Activated B cell treated with CpG ODN at 0.5 μM for 24 hours (primary cell): ENCODE measurements around the gene SMURF2. TPM values are rescaled to one million over a fixed set of nuclear protein-coding genes. Genes with fewer than 3 reads are reported as not detected.
"Not testable (repeated sequence)": the region's sequence is repeated elsewhere in the genome, so short reads cannot be mapped to it uniquely, and the experiment has no call there.

Experiments
- ATAC-seq: fragments of 200-7000 bp; cut with Tn5 transposase; one replicate; pipeline ENCODE4 v1.10.0; 2021; ENCODE audit warnings: low read depth, mild to moderate bottlenecking, moderate library complexity
- CTCF ChIA-PET: fragments of 350-600 bp; sonication (Branson Sonifier 250); formaldehyde crosslinking; loops from one replicate; lab custom pipeline; 2021; ENCODE audit warnings: antibody characterized with exemption; lab: Charles Lee
- POLR2A ChIA-PET: fragments of 350-600 bp; sonication (Branson Sonifier 250); formaldehyde crosslinking; loops from one replicate; lab custom pipeline; 2021; ENCODE audit warnings: antibody characterized with exemption; lab: Charles Lee
- DNase-seq: peaks from one replicate; pipeline ENCODE4 v3.0.0; 2022
- H3K27ac Mint-ChIP-seq: one replicate; pipeline ENCODE4 v1.8.0; 2020; ENCODE audit warnings: mixed read lengths
- H3K27me3 Mint-ChIP-seq: one replicate; pipeline ENCODE4 v1.8.0; 2021; ENCODE audit warnings: mixed read lengths
- H3K36me3 Mint-ChIP-seq: one replicate; pipeline ENCODE4 v1.8.0; 2021; ENCODE audit warnings: low read depth, mixed read lengths
- H3K4me1 Mint-ChIP-seq: one replicate; pipeline ENCODE4 v1.8.0; 2021; ENCODE audit warnings: mixed read lengths
- H3K4me3 Mint-ChIP-seq: one replicate; pipeline ENCODE4 v1.8.0; 2020; ENCODE audit warnings: mild to moderate bottlenecking, mixed read lengths
- H3K9me3 Mint-ChIP-seq: one replicate; pipeline ENCODE4 v1.8.0; 2020; ENCODE audit warnings: mixed read lengths
- intact Hi-C: fragments of 100-400 bp; cut with micrococcal nuclease; formaldehyde crosslinking; loops from one replicate; pipeline ENCODE4 v1.15.1; 2024
- total RNA-seq: library from RNA; stranded (reverse); gene quantifications from 2 replicates; pipeline ENCODE4 v1.2.3, GENCODE V29; 2022
- TF ChIP-seq, protein P1 (sequence below): fragments of 200-600 bp; IDR thresholded peaks from one replicate; pipeline ENCODE4 v1.8.0; 2022; ENCODE audit warnings: antibody characterized with exemption, mild to moderate bottlenecking

Gene SMURF2
- total RNA-seq, 1 donor from 2014 or later, result 23.0 TPM

DNA sequence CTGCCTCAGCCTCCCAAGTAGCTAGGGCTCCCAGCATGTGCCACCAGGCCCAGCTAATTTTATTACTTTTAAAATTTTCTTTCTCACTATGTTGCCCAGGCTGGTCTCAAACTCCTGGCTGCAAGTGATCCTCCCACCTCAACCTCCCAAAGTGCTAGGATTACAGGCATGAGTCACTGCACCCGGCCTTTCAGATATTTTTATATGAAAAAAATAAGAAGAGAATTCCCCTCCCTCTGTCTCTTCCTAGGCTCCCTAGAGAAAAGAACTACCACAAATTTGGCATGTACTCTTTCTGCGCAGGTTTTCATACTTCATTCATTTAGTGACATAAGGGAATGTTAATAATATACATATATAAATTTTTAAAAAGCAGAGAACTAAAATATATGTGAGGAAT, 21.7 kb upstream of the SMURF2 start:
- DNase-seq (no peak), ATAC-seq (no peak)
- no peaks in the 10 kb centered on the region for H3K9me3 Mint-ChIP-seq
- no peaks in the 10 kb centered on the region for H3K4me1 Mint-ChIP-seq
- ChIA-PET POLR2A (no interaction called here), CTCF (no interaction called here)
- H3K4me3 Mint-ChIP-seq, result no peak overlapping the region
- intact Hi-C loops, result no loop called here
- H3K27me3 Mint-ChIP-seq, result no peaks in the 10 kb centered on the region
- TF ChIP-seq, protein P1, sequence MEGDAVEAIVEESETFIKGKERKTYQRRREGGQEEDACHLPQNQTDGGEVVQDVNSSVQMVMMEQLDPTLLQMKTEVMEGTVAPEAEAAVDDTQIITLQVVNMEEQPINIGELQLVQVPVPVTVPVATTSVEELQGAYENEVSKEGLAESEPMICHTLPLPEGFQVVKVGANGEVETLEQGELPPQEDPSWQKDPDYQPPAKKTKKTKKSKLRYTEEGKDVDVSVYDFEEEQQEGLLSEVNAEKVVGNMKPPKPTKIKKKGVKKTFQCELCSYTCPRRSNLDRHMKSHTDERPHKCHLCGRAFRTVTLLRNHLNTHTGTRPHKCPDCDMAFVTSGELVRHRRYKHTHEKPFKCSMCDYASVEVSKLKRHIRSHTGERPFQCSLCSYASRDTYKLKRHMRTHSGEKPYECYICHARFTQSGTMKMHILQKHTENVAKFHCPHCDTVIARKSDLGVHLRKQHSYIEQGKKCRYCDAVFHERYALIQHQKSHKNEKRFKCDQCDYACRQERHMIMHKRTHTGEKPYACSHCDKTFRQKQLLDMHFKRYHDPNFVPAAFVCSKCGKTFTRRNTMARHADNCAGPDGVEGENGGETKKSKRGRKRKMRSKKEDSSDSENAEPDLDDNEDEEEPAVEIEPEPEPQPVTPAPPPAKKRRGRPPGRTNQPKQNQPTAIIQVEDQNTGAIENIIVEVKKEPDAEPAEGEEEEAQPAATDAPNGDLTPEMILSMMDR, result no peak
- H3K27ac Mint-ChIP-seq, result no peak overlapping the region
- no peaks in the 10 kb centered on the region for H3K36me3 Mint-ChIP-seq

DNA sequence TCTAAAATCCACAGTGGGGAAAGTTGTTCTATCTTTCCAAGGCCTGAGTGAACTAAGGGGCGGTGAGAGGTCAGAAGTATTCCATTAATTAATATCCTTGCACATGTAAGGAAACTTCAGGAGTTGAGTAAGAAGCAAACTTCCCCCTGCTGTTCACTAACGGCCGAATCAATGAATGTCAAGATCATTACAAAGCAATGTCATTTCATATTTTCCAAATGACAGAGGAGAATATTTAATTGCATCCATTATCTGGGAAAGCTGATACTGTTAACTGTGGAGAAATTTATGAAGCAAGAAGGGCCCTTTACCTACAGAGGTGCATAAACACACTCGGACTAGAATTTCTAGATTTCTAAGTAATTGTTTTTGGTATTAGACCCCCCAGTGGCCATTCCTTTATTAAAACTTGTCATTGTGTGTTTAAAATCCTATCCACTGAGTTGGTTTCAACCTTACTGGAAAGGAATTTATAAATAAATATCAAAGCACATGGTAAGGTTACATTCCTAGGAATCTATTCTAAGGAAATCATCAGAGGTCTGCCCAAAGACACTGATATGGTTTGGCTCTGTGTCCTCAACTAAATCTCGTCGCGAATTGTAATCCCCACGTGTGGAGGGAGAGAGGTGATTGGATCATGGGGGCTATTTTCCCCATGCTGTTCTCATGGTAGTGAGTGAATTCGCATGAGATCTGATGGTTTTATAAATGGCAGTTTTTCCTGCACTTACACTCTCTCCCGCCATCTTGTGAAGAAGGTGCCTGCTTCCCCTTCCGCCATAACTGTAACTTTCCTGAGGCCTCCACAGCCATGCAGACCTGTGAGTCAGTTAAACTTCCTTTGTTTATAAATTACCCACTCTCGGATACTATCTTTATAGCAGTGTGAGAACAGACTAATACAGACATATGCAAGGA, 20.4 kb upstream of the SMURF2 start:
- DNase-seq (no peak), ATAC-seq (no peak)
- TF ChIP-seq, protein P1, result no peak
- Mint-ChIP-seq H3K27me3 (peaks cover 2% of the 10 kb centered on the region), H3K4me3 (no peak overlapping the region), H3K27ac (no peak overlapping the region), H3K9me3 (no peaks in the 10 kb centered on the region), H3K4me1 (no peaks in the 10 kb centered on the region), H3K36me3 (no peaks in the 10 kb centered on the region)
- intact Hi-C loops, result no loop called here
- ChIA-PET POLR2A (no interaction called here), CTCF (no interaction called here)

DNA sequence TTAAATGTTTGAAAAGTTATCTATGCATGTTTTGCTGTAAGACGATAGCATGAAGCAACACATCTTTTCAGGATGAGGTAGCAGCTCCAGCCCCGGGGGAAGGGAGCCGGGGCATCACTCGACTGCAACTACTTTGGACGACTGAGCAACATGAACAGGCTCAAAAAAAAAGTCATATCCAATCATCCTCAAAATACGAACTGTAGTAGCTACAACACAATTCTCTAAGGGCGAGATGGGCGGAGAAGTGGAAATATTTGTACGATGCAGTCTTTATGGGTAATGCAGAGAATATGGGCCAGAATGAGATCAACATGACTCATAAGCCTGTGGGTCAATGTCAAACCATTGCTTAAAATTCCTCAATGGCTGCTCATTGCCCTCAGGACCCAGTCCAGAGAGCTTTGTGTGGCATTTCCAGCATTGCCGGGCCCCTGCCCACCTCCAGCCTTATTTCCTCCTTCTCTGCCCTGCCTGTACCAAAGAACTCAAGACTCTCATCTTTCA, 17.7 kb upstream of the SMURF2 start:
- ATAC-seq (no peak), DNase-seq (no peak)
- intact Hi-C loops, result no loop called here
- Mint-ChIP-seq H3K36me3 (no peaks in the 10 kb centered on the region), H3K9me3 (no peaks in the 10 kb centered on the region), H3K27ac (no peak overlapping the region), H3K27me3 (peaks cover 2% of the 10 kb centered on the region), H3K4me3 (no peak overlapping the region), H3K4me1 (no peaks in the 10 kb centered on the region)
- CTCF ChIA-PET, result no interaction called here
- TF ChIP-seq, protein P1, result no peak
- POLR2A ChIA-PET, result no interaction called here

DNA sequence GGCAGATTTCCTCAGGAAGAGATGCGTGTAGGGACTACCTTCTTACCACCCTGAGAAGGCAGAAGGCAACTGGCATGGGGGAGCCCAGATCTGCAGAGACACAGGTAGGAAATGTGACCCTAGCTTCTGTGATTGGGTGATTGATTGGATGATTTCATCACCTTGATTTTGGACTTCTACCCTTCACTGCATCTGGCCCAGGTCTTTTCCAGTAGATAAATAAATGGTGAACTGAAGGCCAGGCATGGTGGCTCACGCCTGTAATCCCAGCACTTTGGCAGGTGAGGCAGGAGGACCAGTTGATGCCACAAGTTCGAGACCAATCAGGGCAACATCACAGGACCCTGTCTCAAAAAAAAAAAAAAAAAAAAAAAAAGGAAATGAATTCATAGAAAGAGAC, 14.7 kb upstream of the SMURF2 start:
- ChIA-PET CTCF (no interaction called here), POLR2A (no interaction called here)
- intact Hi-C loops, result no loop called here
- H3K9me3 Mint-ChIP-seq, result no peaks in the 10 kb centered on the region
- peaks cover 2% of the 10 kb centered on the region for H3K27me3 Mint-ChIP-seq
- H3K4me3 Mint-ChIP-seq, result no peak overlapping the region
- TF ChIP-seq, protein P1, result no peak
- H3K27ac Mint-ChIP-seq, result no peak overlapping the region
- no peak for ATAC-seq
- no peaks in the 10 kb centered on the region for H3K4me1 Mint-ChIP-seq
- DNase-seq, result no peak
- H3K36me3 Mint-ChIP-seq, result no peaks in the 10 kb centered on the region

DNA sequence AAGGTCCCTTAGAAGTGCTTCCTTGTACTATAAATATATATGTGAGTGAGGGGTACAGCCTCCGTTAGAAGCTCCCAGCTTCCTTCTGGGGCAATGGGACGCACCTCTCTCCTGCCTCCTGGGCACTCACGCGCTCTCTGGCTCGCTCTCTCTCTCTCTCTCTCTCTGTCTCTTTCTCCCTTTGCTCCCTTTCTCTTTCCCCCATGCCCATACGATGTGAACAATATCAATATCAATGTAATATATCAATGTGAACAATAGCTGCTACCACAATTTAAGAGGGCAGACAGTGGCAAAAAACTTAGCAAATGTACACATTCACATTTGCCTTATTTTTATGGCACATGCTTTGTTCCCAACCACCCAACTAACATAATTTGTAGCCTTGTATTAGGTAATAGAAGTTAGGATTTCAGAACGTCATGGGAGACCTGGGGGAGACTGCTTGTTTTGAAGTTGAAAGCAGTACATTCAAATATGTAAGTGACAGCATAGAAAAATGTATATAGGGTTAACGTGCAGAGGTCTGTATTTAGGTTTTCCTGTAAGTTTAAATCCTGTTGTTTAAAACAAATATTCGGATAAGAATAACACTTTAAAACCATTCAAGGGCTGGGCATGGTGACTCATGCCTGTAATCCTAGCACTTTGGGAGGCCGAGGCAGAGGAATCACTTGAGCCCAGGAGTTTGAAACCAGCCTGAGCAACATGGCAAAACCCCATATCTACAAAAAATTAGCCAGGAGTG, 8.9 kb upstream of the SMURF2 start:
- intact Hi-C loops, H3K36me3 Mint-ChIP-seq, DNase-seq, H3K9me3 Mint-ChIP-seq, H3K4me3 Mint-ChIP-seq, CTCF ChIA-PET, H3K27me3 Mint-ChIP-seq, POLR2A ChIA-PET, H3K27ac Mint-ChIP-seq, ATAC-seq, H3K4me1 Mint-ChIP-seq: not testable (repeated sequence)

DNA sequence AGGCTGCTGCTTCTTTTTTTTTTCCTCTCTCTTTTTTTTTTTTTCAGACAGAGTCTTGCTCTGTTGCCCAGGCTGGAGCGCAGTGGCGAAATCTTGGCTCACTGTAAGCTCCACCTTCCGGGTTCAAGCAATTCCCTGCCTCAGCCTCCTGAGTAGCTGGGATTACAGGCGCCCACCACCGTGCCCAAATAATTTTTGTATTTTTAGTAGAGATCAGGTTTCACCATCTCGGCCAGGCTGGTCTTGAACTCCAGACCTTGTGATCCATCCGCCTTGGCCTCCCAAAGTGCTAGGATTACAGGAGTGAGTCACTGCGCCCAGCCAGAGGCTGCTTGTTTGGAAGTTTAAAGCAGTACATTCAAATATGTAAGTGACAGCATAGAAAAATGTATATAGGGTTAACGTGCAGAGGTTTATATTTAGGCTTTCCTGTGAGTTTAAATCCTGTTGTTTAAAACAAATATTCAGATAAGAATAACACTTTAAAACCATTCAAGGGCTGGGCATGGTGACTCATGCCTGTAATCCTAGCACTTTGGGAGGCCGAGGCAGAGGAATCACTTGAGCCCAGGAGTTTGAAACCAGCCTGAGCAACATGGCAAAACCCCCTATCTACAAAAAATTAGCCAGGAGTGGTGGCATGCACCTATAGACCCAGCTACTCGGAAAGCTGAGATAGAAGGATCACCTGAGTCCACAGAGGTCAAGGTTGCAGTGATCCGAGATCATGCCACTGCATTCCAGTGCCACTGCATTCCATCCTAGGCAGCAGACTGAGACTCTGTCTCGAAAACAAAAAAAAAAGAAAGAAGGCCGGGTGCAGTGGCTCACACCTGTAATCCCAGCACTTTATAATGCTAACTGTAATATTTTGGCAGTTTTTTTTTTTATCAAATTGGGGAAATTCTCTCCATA, 6.0 kb upstream of the SMURF2 start:
- DNase-seq, H3K27me3 Mint-ChIP-seq, CTCF ChIA-PET, POLR2A ChIA-PET, H3K4me1 Mint-ChIP-seq, H3K9me3 Mint-ChIP-seq, H3K36me3 Mint-ChIP-seq, intact Hi-C loops, H3K4me3 Mint-ChIP-seq, H3K27ac Mint-ChIP-seq, ATAC-seq: not testable (repeated sequence)

DNA sequence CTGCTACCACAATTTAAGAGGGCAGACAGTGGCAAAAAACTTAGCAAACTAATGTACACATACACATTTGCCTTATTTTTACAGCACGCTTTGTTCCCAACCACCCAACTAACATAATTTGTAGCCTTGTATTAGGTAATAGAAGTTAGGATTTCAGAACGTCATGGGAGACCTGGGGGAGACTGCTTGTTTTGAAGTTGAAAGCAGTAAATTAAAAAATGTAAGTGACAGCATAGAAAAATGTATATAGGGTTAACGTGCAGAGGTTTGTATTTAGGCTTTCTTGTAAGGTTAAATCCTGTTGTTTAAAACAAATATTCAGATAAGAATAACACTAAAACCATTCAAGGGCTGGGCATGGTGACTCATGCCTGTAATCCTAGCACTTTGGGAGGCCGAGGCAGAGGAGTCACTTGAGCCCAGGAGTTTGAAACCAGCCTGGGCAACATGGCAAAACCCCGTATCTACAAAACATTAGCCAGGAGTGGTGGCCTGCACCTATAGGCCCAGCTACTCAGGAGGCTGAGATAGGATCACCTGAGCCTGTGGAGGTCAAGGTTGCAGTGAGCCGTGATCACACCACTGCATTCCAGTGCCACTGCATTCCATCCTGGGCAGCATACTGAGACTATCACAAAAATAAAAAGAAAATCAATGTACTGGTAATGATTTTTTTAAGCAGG, 2.3 kb upstream of the SMURF2 start:
- CTCF ChIA-PET, H3K36me3 Mint-ChIP-seq, DNase-seq, H3K27ac Mint-ChIP-seq, H3K27me3 Mint-ChIP-seq, H3K4me3 Mint-ChIP-seq, ATAC-seq, POLR2A ChIA-PET, H3K9me3 Mint-ChIP-seq: not testable (repeated sequence)
- intact Hi-C loops, result loop anchor here (5.0 kb wide), 1 partner anchor 517 kb away; no protein-coding TSS in a partner anchor
- H3K4me1 Mint-ChIP-seq, result peaks cover 21% of the 10 kb centered on the region
